C4-2B (cell line): ENCODE data around the gene LRRTM2.

Source experiments
- H3K27ac ChIP-seq: fragments of 450-650 bp; 2 replicates; pipeline ENCODE4 v1.5.1; 2017
- CTCF ChIP-seq: fragments of 450-650 bp; conservative IDR thresholded peaks from 2 replicates; pipeline ENCODE4 v1.5.1; 2017; ENCODE audit warnings: mild to moderate bottlenecking
- ZFX ChIP-seq: fragments of 450-650 bp; IDR thresholded peaks from 2 replicates; pipeline ENCODE4 v1.6.1; 2017

Gene LRRTM2

GRCh38 chr5:138912093-138912492 is 37.0 kb upstream of the LRRTM2 start:
- TF ChIP-seq CTCF (no peak), ZFX (no peak)
- H3K27ac ChIP-seq, result no peak overlapping the region

- no peak overlapping the region for H3K27ac ChIP-seq
- TF ChIP-seq ZFX (no peak), CTCF (no peak)
Measured at GRCh38 chr5:138911441-138911840, 36.3 kb upstream of the LRRTM2 start.

DNA sequence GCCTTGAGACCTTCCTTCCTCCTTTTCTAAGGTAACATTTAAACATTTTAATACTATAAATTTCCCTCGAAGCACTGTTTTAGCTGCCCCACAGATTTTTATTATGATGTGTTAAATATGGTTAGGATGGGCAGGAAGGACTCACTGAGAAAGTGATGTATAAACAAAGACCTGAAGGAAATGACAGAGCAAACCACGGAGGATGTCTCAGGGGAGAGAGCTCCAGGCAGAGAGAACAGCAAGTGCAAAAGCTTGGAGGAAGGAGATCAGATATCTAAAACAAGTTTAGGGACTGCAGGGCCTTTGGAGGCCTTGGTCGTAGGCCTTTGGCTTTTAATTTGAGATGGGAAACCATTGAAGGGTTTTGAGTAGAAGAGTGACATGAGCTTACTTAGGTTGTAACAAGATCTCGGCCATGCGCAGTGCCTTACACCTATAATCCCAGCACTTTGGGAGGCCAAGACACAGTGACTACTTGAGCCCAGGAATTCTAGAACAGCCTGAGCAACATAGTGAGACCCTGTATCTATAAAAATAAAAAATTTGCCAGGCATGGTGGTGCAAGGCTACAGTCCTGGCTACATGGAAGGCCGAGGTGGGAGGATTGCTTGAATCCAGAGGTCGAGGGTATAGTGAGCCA is 35.5 kb upstream of the LRRTM2 start:
- H3K27ac ChIP-seq, result no peak overlapping the region
- TF ChIP-seq CTCF (no peak), ZFX (no peak)

DNA sequence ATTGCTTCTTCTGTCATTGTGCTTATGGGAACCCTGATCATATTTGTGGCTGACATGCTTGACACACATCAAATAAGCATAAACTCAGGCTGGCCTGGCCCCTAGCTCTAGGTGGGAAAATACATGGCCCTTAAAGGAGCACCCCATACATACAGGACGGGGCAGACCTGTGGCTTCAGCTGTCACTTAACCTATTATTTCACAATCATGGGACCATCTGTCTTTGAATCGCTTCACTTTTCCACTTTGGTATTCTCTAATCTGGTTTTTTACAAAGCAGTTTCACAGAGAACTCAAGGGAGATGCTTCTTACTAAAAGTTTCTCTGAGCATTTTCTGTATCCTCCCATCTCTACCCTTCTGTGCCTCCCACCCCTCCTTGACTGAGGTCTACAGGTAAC is 34.6 kb upstream of the LRRTM2 start:
- no peak for TF ChIP-seq CTCF
- no peak for TF ChIP-seq ZFX
- H3K27ac ChIP-seq, result no peak overlapping the region

DNA sequence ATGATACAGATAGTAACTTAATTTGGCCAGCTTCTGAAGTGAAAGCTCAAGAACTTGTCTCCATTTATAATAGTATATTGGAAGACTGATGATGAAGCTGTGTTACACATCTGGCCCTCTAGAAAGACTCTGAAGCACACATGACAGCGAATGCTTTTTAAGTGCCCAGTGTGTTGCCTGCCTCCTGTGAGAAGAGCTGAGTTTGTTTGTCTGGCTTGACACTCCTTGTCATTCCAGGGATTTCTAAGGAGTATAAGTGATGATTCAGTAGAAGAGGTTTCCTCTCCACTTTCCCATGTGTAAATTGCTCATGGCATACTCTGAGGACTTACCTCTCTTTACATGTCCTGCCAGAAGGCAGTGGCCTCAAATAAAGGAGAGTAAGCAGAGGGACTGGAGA is 30.4 kb upstream of the LRRTM2 start:
- no peak for TF ChIP-seq CTCF
- TF ChIP-seq ZFX, result no peak
- no peak overlapping the region for H3K27ac ChIP-seq

DNA sequence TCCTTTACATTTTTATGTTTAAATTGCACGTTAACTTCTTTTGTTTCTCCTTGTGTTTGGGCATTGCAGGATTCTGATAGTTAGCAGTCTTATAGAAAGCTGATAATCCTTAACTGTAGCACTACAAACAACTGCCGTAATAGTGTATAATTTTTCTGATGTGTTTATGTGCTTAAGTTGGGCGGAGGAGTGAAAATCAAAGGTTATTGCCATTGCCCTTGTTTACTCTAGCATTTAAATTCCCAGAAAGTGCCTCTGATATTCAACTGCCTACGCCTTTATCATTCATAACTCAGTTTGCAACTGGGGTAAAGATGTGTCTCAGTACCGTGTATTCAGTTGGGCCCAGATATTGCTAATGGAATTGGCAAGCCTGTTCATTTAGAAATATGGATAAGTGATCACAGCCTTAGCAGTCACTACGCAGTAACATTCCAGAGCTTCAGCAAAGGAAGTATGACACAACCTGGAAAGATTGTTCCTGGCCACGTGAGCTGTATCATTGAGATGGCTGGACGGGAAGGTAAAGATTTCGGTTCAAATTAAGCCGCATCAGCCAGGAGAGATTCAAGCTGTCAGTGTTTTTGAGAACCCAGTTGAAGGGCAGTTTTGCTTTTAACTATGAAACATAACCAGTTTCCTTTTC is 28.1 kb upstream of the LRRTM2 start:
- TF ChIP-seq ZFX, result no peak
- no peak for TF ChIP-seq CTCF
- H3K27ac ChIP-seq, result no peak overlapping the region

DNA sequence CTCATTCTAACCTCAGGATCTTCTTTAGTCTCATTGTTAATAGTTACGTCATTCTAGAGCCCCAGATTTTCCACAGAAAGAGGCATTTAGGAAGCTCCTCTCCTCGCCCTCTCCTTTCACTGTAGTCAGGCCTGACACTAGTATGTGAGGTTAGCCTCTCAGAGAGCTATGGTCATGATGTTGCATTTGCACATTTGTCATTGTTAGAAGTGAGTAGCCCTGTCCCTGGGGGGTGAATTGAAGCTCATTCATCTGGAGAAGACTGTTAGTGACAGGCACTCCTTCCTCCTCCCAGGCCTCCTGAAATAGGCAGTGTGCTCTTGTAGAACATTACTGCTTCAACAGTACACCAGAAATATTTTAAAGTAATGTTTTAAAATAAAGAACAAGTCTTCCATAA is 26.6 kb upstream of the LRRTM2 start:
- no peak for TF ChIP-seq CTCF
- no peak for TF ChIP-seq ZFX
- no peak overlapping the region for H3K27ac ChIP-seq
